Thyroid gland (tissue), 4 donors: ENCODE data around the gene STAG1. TPM values are rescaled to one million over a fixed set of nuclear protein-coding genes. Genes with fewer than 3 reads are reported as not detected.
"Not testable (repeated sequence)": the region's sequence is repeated elsewhere in the genome, so short reads cannot be mapped to it uniquely, and the experiment has no call there.

ENCODE experiments used
- DNase-seq, 2 donors: peaks; one replicate each; pipeline ENCODE4 v3.0.0-alpha.2; 2019
- H3K27ac ChIP-seq, 3 donors: fragments of 200-600 bp; sonication (generic); 1 replicate in 2 of 3; 2 replicates in 1 of 3; pipeline ENCODE4 v1.5.1; 2016 to 2019; ENCODE audit warnings: mild to moderate bottlenecking in 1 of 3, moderate library complexity in 1 of 3
- H3K27me3 ChIP-seq: fragments of 200-600 bp; sonication (generic); one replicate; pipeline ENCODE4 v1.5.1; 2019
- H3K36me3 ChIP-seq, 2 donors: fragments of 200-600 bp; sonication (generic); one replicate each; pipeline ENCODE4 v1.5.1; 2016 to 2019
- H3K4me1 ChIP-seq, 2 donors: fragments of 200-600 bp; sonication (generic); one replicate each; pipeline ENCODE4 v1.5.1; 2017 to 2019
- H3K4me3 ChIP-seq, 3 donors: fragments of 200-600 bp; sonication (generic); replicated peaks in 1 of 3; 1 replicate in 2 of 3; 2 replicates in 1 of 3; pipeline ENCODE4 v1.5.1; 2016; ENCODE audit warnings: mild to moderate bottlenecking in 1 of 3
- H3K9me3 ChIP-seq: fragments of 200-600 bp; sonication (generic); one replicate; pipeline ENCODE4 v1.5.1; 2017
- CTCF ChIP-seq, 6 experiments: fragments of 200-600 bp in 3 of 6; fragments of 450-650 bp in 3 of 6; sonication (generic) in 3 of 6; IDR thresholded peaks; one replicate each; pipeline ENCODE4 v1.5.1; 2016 to 2019; ENCODE audit warnings: antibody characterized with exemption in 6 of 6, mild to moderate bottlenecking in 2 of 6, inconsistent platforms in 1 of 6, moderate library complexity in 1 of 6
- POLR2A ChIP-seq, 2 donors: fragments of 450-650 bp; IDR thresholded peaks; one replicate each; pipeline ENCODE4 v1.6.1; 2017; ENCODE audit warnings: antibody characterized with exemption in 2 of 2, mild to moderate bottlenecking in 2 of 2, moderate library complexity in 1 of 2
- WGBS, 2 donors: methylation state at CpG; one replicate each; pipeline ENCODE4 v1.1.5; 2017; 5-methylcytosine and 5-hydroxymethylcytosine counted together
- intact Hi-C: fragments of 100-400 bp; cut with DNase I; formaldehyde crosslinking; loops from one replicate; pipeline ENCODE4 v1.15.1; 2023
- total RNA-seq, 4 donors: library from RNA; depleted of rRNA; stranded (reverse); fragments of >200 nt; gene quantifications; one replicate each; pipeline ENCODE4 v1.2.3, GENCODE V29; 2016

STAG1 gene
- total RNA-seq, 4 donors from 2014 or later, result 50.5 to 68.8 (median 54.4) TPM

- H3K27me3 ChIP-seq, result no peaks in the 10 kb centered on the region
- no peaks in the 10 kb centered on the region for H3K9me3 ChIP-seq
- WGBS, 2 donors, result 89 to 95% methylated on average over 3 of the region's 3 CpGs
- H3K36me3 ChIP-seq, result no peaks in the 10 kb centered on the region
- H3K4me3 ChIP-seq, result no peak overlapping the region
- H3K27ac ChIP-seq, result no peak overlapping the region
- H3K4me1 ChIP-seq, result peaks cover 9 to 19% of the 10 kb centered on the region in 2 donors
- TF ChIP-seq CTCF (IDR thresholded peaks at IDR 0.05) (no peak), POLR2A (IDR thresholded peaks at IDR 0.05) (no peak)
- intact Hi-C loops, result no loop called here
- no peak for DNase-seq
Observed at GRCh38 chr3:136626493-136626892, 125.7 kb downstream of the STAG1 start.

GRCh38 chr3:136624894-136625815 is 127.0 kb downstream of the STAG1 start:
- H3K4me1 ChIP-seq, result peaks cover 9 to 16% of the 10 kb centered on the region in 2 donors
- peak overlapping the region; percentile 21 to 62 (median 56) for H3K27ac ChIP-seq
- peak; percentile 23 to 24 for DNase-seq
- no peaks in the 10 kb centered on the region for H3K27me3 ChIP-seq
- H3K36me3 ChIP-seq, result no peaks in the 10 kb centered on the region
- H3K4me3 ChIP-seq, result no peak overlapping the region
- no peaks in the 10 kb centered on the region for H3K9me3 ChIP-seq
- WGBS, 2 donors, result 93 to 94% methylated on average over 4 of the region's 4 CpGs
- TF ChIP-seq CTCF (IDR thresholded peaks at IDR 0.05) (no peak), POLR2A (IDR thresholded peaks at IDR 0.05) (no peak)
- intact Hi-C loops, result no loop called here

- WGBS, 2 donors, result 94 to 97% methylated on average over 3 of the region's 3 CpGs
- intact Hi-C loops, result no loop called here
- peak overlapping the region in 1 of 3 donors; percentile 56 for H3K27ac ChIP-seq
Observed at GRCh38 chr3:136624371-136624770, 127.8 kb downstream of the STAG1 start.

GRCh38 chr3:136621628-136622027 is 130.6 kb downstream of the STAG1 start:
- Histone ChIP-seq H3K4me3 (no peak overlapping the region), H3K36me3 (no peaks in the 10 kb centered on the region), H3K27me3 (no peaks in the 10 kb centered on the region), H3K27ac (no peak overlapping the region), H3K9me3 (no peaks in the 10 kb centered on the region), H3K4me1 (peaks cover 15 to 16% of the 10 kb centered on the region in 2 donors)
- DNase-seq, result no peak
- intact Hi-C loops, result no loop called here
- 89 to 90% methylated on average over 2 of the region's 2 CpGs for WGBS, 2 donors
- TF ChIP-seq POLR2A (IDR thresholded peaks at IDR 0.05) (no peak), CTCF (IDR thresholded peaks at IDR 0.05) (no peak)

More at GRCh38 chr3:136624371-136624770, 127.8 kb downstream of the STAG1 start:
- Histone ChIP-seq H3K36me3 (no peaks in the 10 kb centered on the region), H3K27me3 (no peaks in the 10 kb centered on the region), H3K9me3 (no peaks in the 10 kb centered on the region), H3K4me3 (no peak overlapping the region), H3K4me1 (peaks cover 9 to 16% of the 10 kb centered on the region in 2 donors)
- DNase-seq, result no peak
- TF ChIP-seq CTCF (IDR thresholded peaks at IDR 0.05) (no peak), POLR2A (IDR thresholded peaks at IDR 0.05) (no peak)

- Histone ChIP-seq H3K27ac (no peak overlapping the region), H3K4me1 (peaks cover 10 to 11% of the 10 kb centered on the region in 2 donors), H3K9me3 (no peaks in the 10 kb centered on the region), H3K27me3 (no peaks in the 10 kb centered on the region), H3K36me3 (no peaks in the 10 kb centered on the region), H3K4me3 (no peak overlapping the region)
- DNase-seq, result no peak
- intact Hi-C loops, result no loop called here
- TF ChIP-seq POLR2A (IDR thresholded peaks at IDR 0.05), result no peak
- no peak for TF ChIP-seq CTCF (IDR thresholded peaks at IDR 0.05)
Observed at GRCh38 chr3:136620436-136620835, 131.7 kb downstream of the STAG1 start.

GRCh38 chr3:136617969-136618525 is 134.1 kb downstream of the STAG1 start:
- H3K4me1 ChIP-seq, H3K36me3 ChIP-seq, DNase-seq, H3K9me3 ChIP-seq, H3K27me3 ChIP-seq, intact Hi-C loops, H3K4me3 ChIP-seq, H3K27ac ChIP-seq: not testable (repeated sequence)
- WGBS, 2 donors, result 81% methylated on average over 6 of the region's 6 CpGs
